OCI-LY7 (cell line): ENCODE measurements around the gene POTEI.
"Not testable (repeated sequence)": the region's sequence is repeated elsewhere in the genome, so short reads cannot be mapped to it uniquely, and the experiment has no call there.

Source experiments
- CTCF ChIP-seq: fragments of 200-600 bp; sonication (generic); conservative IDR thresholded peaks from 2 replicates; pipeline ENCODE4 v1.5.1; 2014; ENCODE audit warnings: mild to moderate bottlenecking, antibody characterized with exemption, low read length, moderate library complexity, mixed read lengths
- EZH2phosphoT487 ChIP-seq: fragments of 200-600 bp; sonication (generic); IDR thresholded peaks from 2 replicates; pipeline ENCODE4 v1.6.1; 2018; ENCODE audit warnings: low read depth, borderline replicate concordance, mild to moderate bottlenecking, mixed run types, antibody characterized with exemption, low read length, moderate library complexity, mixed read lengths

GRCh38 chr2:130543785-130544528, 34.8 kb upstream of the POTEI start:
- not testable (repeated sequence) for TF ChIP-seq CTCF, EZH2phosphoT487
